ENCODE data around the gene SH3GLB2. TPM values are rescaled to one million over a fixed set of nuclear protein-coding genes. Genes with fewer than 3 reads are reported as not detected.

The SH3GLB2 gene
- total and polyA plus RNA-seq, 2 of the 8 experiments (the other 6 are each of a cell fraction or from before 2014, with no cell fraction given): 52.7 to 79.9 TPM

DNA sequence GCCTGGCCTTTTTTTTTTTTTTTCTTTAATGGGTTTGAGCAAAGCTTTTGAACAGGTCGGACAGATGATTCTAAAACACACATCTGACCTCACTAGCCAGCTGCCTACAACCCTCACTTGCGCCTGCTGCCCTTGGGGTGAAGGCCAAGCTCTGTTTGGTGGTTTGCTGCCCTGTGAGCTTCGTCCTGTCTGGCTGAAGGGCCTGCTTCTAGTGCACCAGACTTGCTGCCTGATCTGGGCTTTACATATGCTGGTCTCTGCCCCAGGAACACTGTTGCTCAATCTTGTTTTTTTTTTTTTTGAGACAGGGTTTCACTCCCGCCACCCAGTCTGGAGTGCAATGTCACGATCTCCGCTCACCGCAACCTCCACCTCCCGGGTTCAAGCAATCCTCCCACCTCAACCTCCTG is 36.4 kb upstream of the SH3GLB2 start (continued):
- TF ChIP-seq CHD7 (IDR thresholded peaks at IDR 0.05; ENCODE audit: insufficient replicate concordance, low read length) (no peak), RFX5 (IDR thresholded peaks at IDR 0.05; ENCODE audit: borderline replicate concordance, low read depth, low read length) (no peak)
